ENCODE measurements around the gene BCAT1. TPM values are rescaled to one million over a fixed set of nuclear protein-coding genes. Genes with fewer than 3 reads are reported as not detected.
A peak's percentile ranks its signal among the peaks of the same experiment; 100 is the strongest.

Gene BCAT1
- total and polyA plus RNA-seq, 2 experiments from 2014 or later = 53.6 to 181 TPM

DNA sequence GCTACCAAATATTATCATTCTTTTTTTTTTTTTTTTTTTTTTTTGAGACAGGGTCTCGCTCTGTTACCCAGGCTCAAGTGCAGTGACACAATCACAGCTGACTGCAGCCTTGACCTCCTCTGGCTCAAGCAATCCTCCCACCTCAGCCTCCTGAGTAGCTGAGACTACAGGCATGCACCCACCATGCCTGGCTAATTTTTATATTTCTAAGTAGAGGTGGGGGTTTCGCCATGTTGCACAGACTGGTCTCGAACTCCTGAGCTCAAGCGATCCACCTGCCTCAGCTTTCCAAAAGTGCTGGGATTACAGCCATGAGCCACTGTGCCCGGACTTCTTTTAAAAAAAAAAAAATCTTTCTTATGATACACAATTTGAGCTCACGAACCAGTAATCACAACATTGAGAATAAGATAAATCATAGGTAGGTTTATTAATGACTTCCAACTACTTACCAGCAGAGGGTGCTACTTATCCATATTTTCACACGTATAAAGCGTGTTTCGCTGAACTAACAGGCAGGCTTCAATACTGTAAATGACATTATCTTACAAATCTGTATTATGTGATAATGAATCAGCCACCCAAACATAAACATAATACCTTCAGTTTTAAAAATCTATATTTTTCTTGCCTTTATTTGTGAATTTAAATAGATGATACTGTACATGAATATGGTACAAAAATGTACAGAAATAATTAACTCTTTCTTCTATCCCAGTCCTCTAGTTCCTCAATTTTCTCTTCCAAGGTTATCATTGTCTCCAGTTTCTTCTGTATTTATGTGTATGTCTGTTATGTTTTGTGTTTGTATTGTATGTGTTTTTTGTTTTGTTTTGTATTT is 42.5 kb upstream of the BCAT1 start:
- Histone ChIP-seq H4K20me1 (replicated peaks; ENCODE audit: insufficient read depth) (no peaks in the 10 kb centered on the region), H3F3A (replicated peaks; ENCODE audit: low read depth) (no peaks in the 10 kb centered on the region), H3K4me2 (no peak overlapping the region), H3K9me2 (ENCODE audit: insufficient read depth) (no peaks in the 10 kb centered on the region), H3K79me2 (replicated peaks; ENCODE audit: insufficient read depth) (no peaks in the 10 kb centered on the region), H3K4me3 (no peak overlapping the region), H3K36me3 (ENCODE audit: insufficient read depth) (no peaks in the 10 kb centered on the region), H3K27me3 (ENCODE audit: insufficient read depth) (no peaks in the 10 kb centered on the region), H2AFZ (no peak overlapping the region), H3K4me1 (ENCODE audit: insufficient read depth) (no peaks in the 10 kb centered on the region), H3K27ac (ENCODE audit: low read depth) (no peak overlapping the region)
- no peak for TF ChIP-seq ZNF114 (CRISPR knock-in tag; IDR thresholded peaks at IDR 0.05)
- TF ChIP-seq ZNF331 (CRISPR knock-in tag; IDR thresholded peaks at IDR 0.05; ENCODE audit: low read depth) = no peak
- no peak for TF ChIP-seq EZH2phosphoT487 (IDR thresholded peaks at IDR 0.05; ENCODE audit: unreplicated experiment)
- TF ChIP-seq, protein P1, sequence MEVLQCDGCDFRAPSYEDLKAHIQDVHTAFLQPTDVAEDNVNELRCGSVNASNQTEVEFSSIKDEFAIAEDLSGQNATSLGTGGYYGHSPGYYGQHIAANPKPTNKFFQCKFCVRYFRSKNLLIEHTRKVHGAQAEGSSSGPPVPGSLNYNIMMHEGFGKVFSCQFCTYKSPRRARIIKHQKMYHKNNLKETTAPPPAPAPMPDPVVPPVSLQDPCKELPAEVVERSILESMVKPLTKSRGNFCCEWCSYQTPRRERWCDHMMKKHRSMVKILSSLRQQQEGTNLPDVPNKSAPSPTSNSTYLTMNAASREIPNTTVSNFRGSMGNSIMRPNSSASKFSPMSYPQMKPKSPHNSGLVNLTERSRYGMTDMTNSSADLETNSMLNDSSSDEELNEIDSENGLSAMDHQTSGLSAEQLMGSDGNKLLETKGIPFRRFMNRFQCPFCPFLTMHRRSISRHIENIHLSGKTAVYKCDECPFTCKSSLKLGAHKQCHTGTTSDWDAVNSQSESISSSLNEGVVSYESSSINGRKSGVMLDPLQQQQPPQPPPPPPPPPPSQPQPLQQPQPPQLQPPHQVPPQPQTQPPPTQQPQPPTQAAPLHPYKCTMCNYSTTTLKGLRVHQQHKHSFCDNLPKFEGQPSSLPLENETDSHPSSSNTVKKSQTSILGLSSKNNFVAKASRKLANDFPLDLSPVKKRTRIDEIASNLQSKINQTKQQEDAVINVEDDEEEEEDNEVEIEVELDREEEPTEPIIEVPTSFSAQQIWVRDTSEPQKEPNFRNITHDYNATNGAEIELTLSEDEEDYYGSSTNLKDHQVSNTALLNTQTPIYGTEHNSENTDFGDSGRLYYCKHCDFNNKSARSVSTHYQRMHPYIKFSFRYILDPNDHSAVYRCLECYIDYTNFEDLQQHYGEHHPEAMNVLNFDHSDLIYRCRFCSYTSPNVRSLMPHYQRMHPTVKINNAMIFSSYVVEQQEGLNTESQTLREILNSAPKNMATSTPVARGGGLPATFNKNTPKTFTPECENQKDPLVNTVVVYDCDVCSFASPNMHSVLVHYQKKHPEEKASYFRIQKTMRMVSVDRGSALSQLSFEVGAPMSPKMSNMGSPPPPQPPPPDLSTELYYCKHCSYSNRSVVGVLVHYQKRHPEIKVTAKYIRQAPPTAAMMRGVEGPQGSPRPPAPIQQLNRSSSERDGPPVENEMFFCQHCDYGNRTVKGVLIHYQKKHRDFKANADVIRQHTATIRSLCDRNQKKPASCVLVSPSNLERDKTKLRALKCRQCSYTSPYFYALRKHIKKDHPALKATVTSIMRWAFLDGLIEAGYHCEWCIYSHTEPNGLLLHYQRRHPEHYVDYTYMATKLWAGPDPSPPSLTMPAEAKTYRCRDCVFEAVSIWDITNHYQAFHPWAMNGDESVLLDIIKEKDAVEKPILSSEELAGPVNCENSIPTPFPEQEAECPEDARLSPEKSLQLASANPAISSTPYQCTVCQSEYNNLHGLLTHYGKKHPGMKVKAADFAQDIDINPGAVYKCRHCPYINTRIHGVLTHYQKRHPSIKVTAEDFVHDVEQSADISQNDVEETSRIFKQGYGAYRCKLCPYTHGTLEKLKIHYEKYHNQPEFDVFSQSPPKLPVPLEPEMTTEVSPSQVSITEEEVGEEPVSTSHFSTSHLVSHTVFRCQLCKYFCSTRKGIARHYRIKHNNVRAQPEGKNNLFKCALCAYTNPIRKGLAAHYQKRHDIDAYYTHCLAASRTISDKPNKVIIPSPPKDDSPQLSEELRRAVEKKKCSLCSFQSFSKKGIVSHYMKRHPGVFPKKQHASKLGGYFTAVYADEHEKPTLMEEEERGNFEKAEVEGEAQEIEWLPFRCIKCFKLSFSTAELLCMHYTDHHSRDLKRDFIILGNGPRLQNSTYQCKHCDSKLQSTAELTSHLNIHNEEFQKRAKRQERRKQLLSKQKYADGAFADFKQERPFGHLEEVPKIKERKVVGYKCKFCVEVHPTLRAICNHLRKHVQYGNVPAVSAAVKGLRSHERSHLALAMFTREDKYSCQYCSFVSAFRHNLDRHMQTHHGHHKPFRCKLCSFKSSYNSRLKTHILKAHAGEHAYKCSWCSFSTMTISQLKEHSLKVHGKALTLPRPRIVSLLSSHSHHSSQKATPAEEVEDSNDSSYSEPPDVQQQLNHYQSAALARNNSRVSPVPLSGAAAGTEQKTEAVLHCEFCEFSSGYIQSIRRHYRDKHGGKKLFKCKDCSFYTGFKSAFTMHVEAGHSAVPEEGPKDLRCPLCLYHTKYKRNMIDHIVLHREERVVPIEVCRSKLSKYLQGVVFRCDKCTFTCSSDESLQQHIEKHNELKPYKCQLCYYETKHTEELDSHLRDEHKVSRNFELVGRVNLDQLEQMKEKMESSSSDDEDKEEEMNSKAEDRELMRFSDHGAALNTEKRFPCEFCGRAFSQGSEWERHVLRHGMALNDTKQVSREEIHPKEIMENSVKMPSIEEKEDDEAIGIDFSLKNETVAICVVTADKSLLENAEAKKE (CRISPR knock-in tag; IDR thresholded peaks at IDR 0.05) = no peak
- TF ChIP-seq, protein P2, sequence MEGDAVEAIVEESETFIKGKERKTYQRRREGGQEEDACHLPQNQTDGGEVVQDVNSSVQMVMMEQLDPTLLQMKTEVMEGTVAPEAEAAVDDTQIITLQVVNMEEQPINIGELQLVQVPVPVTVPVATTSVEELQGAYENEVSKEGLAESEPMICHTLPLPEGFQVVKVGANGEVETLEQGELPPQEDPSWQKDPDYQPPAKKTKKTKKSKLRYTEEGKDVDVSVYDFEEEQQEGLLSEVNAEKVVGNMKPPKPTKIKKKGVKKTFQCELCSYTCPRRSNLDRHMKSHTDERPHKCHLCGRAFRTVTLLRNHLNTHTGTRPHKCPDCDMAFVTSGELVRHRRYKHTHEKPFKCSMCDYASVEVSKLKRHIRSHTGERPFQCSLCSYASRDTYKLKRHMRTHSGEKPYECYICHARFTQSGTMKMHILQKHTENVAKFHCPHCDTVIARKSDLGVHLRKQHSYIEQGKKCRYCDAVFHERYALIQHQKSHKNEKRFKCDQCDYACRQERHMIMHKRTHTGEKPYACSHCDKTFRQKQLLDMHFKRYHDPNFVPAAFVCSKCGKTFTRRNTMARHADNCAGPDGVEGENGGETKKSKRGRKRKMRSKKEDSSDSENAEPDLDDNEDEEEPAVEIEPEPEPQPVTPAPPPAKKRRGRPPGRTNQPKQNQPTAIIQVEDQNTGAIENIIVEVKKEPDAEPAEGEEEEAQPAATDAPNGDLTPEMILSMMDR (conservative IDR thresholded peaks at IDR 0.05; ENCODE audit: low read depth in 2 of 2) = peak; percentile 74 to 86
- H3K4me3 Mint-ChIP-seq = no peak overlapping the region
- no peak overlapping the region for H3K27ac Mint-ChIP-seq
- H3K4me1 Mint-ChIP-seq = no peaks in the 10 kb centered on the region
- H3K9me3 Mint-ChIP-seq = no peaks in the 10 kb centered on the region
- DNase-seq (ENCODE audit: low spot score) (peak; percentile 82), ATAC-seq (peak; percentile 71)
- peaks cover 3% of the 10 kb centered on the region for H3K27me3 Mint-ChIP-seq (ENCODE audit: insufficient read depth, low read depth, poor library complexity)
- H3K36me3 Mint-ChIP-seq (ENCODE audit: low read depth) = no peaks in the 10 kb centered on the region
